SJSA1 (cell line): Measurements from ENCODE around the gene ITCH. TPM values are rescaled to one million over a fixed set of nuclear protein-coding genes. Genes with fewer than 3 reads are reported as not detected.
"Not testable (repeated sequence)": the region's sequence is repeated elsewhere in the genome, so short reads cannot be mapped to it uniquely, and the experiment has no call there.

ENCODE experiments used
- DNase-seq, 2 experiments: peaks; one replicate each; pipeline ENCODE4 v3.0.0-alpha.2; 2015 to 2020; ENCODE audit warnings: low spot score in 2 of 2, low read depth in 1 of 2
- H3K27ac ChIP-seq: fragments of 250-450 bp; sonication (Bioruptor Pico); 2 replicates; pipeline ENCODE4 v1.5.1; 2020; ENCODE audit warnings: mild to moderate bottlenecking, moderate library complexity
- H3K27me3 ChIP-seq: fragments of 250-450 bp; sonication (Bioruptor Pico); replicated peaks from 2 replicates; pipeline ENCODE4 v1.5.1; 2020; ENCODE audit warnings: mild to moderate bottlenecking, moderate library complexity
- H3K36me3 ChIP-seq: fragments of 250-450 bp; sonication (Bioruptor Pico); 2 replicates; pipeline ENCODE4 v1.5.1; 2020; ENCODE audit warnings: mild to moderate bottlenecking
- H3K4me1 ChIP-seq: fragments of 250-450 bp; sonication (Bioruptor Pico); replicated peaks from 2 replicates; pipeline ENCODE4 v1.6.1; 2021; ENCODE audit warnings: mild to moderate bottlenecking
- H3K4me3 ChIP-seq: fragments of 250-450 bp; sonication (Bioruptor Pico); 2 replicates; pipeline ENCODE4 v1.5.1; 2020; ENCODE audit warnings: mild to moderate bottlenecking
- H3K9me3 ChIP-seq: fragments of 250-450 bp; sonication (Bioruptor Pico); replicated peaks from 2 replicates; pipeline ENCODE4 v1.5.1; 2020; ENCODE audit warnings: mild to moderate bottlenecking
- total RNA-seq: library from RNA; depleted of rRNA; stranded (reverse); fragments of >200 nt; shearing (Covaris generic); gene quantifications from 2 replicates; pipeline ENCODE4 v1.2.3, GENCODE V29; 2014; rRNA removed

ITCH gene
- 40.1 and 62.9 TPM in 2 replicates for total RNA-seq

- peak; percentile 91 to 96 for DNase-seq
- peaks cover 44% of the 10 kb centered on the region for H3K36me3 ChIP-seq
- no peaks in the 10 kb centered on the region for H3K27me3 ChIP-seq
- peak within 1 kb of the TSS; percentile 73 for H3K27ac ChIP-seq
- H3K4me3 ChIP-seq: peak within 1 kb of the TSS; percentile 84
- H3K9me3 ChIP-seq: no peaks in the 10 kb centered on the region
- peaks cover 14% of the 10 kb centered on the region for H3K4me1 ChIP-seq
Measured at GRCh38 chr20:34363062-34363464, at the start of gene ITCH. ITCH (plus strand) TSS chr20:34363273; CDS start chr20:34393812, 30,539 bp downstream.

GRCh38 chr20:34315236-34315635, 47.8 kb upstream of the ITCH start:
- peaks cover 23% of the 10 kb centered on the region for H3K4me1 ChIP-seq
- H3K4me3 ChIP-seq: no peak overlapping the region
- H3K27me3 ChIP-seq: no peaks in the 10 kb centered on the region
- DNase-seq: no peak
- no peaks in the 10 kb centered on the region for H3K9me3 ChIP-seq
- H3K36me3 ChIP-seq: no peaks in the 10 kb centered on the region
- no peak overlapping the region for H3K27ac ChIP-seq

DNA sequence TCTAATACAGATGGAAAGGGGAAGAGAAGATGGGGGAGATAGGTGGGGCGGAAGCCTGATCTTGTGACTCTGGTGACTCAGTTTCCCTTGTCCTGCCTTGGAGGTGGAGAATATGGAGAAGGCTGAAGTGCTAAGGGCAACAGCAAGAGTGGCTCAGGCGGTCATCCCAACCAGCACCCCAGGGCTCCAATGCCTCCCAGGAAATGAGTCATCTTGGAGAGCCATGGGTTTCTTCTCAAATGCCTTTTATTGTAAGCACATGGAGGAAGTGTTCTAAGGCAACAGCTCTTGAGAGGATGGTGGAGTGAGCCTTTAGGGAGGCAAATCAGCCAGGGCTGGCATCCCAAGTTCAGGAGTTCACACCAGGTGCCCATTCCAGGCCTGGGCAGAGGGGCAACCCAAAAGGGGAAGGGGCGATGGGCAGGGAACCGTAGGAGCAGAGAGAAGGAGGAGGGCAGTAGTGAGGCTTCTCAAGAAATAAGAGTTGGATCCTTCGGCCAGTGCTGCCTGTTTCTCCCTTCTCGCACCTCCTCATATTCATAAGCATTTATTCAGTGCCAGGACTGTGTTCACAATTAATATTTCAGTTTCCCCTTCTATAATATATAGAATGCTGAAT, 46.8 kb upstream of the ITCH start:
- Histone ChIP-seq H3K27ac (no peak overlapping the region), H3K4me3 (no peak overlapping the region), H3K36me3 (no peaks in the 10 kb centered on the region), H3K9me3 (no peaks in the 10 kb centered on the region), H3K27me3 (no peaks in the 10 kb centered on the region), H3K4me1 (peaks cover 23% of the 10 kb centered on the region)
- no peak for DNase-seq

GRCh38 chr20:34318609-34319443, 44.2 kb upstream of the ITCH start:
- H3K36me3 ChIP-seq: no peaks in the 10 kb centered on the region
- H3K27me3 ChIP-seq: no peaks in the 10 kb centered on the region
- no peak overlapping the region for H3K27ac ChIP-seq
- H3K4me1 ChIP-seq: peaks cover 23% of the 10 kb centered on the region
- no peak for DNase-seq
- H3K4me3 ChIP-seq: no peak overlapping the region
- H3K9me3 ChIP-seq: no peaks in the 10 kb centered on the region

- Histone ChIP-seq H3K36me3 (no peaks in the 10 kb centered on the region), H3K27ac (no peak overlapping the region), H3K9me3 (no peaks in the 10 kb centered on the region), H3K4me1 (peaks cover 10% of the 10 kb centered on the region), H3K4me3 (no peak overlapping the region), H3K27me3 (no peaks in the 10 kb centered on the region)
- no peak for DNase-seq
Measured at GRCh38 chr20:34320861-34321260, 42.2 kb upstream of the ITCH start.

GRCh38 chr20:34322267-34323105, 40.6 kb upstream of the ITCH start:
- Histone ChIP-seq H3K4me1 (no peaks in the 10 kb centered on the region), H3K27ac (no peak overlapping the region), H3K9me3 (no peaks in the 10 kb centered on the region), H3K4me3 (no peak overlapping the region), H3K36me3 (no peaks in the 10 kb centered on the region), H3K27me3 (no peaks in the 10 kb centered on the region)
- no peak for DNase-seq

- H3K4me3 ChIP-seq: no peak overlapping the region
- DNase-seq: no peak
- H3K4me1 ChIP-seq: no peaks in the 10 kb centered on the region
- H3K27ac ChIP-seq: no peak overlapping the region
- H3K9me3 ChIP-seq: no peaks in the 10 kb centered on the region
- H3K27me3 ChIP-seq: no peaks in the 10 kb centered on the region
- H3K36me3 ChIP-seq: no peaks in the 10 kb centered on the region
Measured at GRCh38 chr20:34324541-34324940, 38.5 kb upstream of the ITCH start.

GRCh38 chr20:34328207-34328606, 34.9 kb upstream of the ITCH start:
- H3K9me3 ChIP-seq, H3K27ac ChIP-seq, DNase-seq, H3K36me3 ChIP-seq, H3K4me3 ChIP-seq, H3K27me3 ChIP-seq, H3K4me1 ChIP-seq: not testable (repeated sequence)

DNA sequence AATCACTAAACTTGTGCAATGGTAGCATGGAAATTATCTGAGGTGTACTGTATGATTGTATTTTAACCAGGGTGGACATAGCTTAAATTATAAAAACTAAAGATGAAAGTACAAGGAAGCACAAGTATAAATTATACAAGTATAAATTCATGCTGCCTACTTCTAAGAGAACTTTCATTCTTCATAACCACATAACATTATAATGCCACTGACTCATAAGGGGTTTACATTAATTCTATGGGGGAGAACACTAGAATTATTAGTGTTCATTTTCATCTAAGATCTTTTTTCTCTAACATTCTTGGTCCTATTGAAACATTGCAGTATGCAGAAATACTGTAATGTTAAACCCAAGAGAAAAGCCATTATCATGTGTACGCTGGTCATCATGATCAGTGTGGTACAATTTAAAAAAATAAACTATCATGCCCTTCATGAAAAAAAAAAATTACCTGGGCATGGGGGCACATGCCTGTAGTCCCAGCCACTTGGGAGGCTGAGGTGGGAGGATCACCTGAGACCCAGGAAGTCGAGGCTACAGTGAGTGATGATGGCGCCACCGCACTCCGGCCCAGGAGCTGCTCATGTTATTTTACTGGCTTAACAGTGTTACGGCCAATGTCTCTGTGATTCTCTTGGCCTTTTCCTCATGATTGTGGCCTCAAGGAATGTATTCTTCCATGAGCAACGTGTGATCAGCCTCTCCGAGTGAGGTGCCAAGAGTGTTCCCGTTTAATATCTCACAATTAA, 34.0 kb upstream of the ITCH start:
- H3K27ac ChIP-seq: no peak overlapping the region
- no peak overlapping the region for H3K4me3 ChIP-seq
- no peaks in the 10 kb centered on the region for H3K9me3 ChIP-seq
- no peak for DNase-seq
- H3K27me3 ChIP-seq: no peaks in the 10 kb centered on the region
- H3K36me3 ChIP-seq: no peaks in the 10 kb centered on the region
- H3K4me1 ChIP-seq: peaks cover 5% of the 10 kb centered on the region

DNA sequence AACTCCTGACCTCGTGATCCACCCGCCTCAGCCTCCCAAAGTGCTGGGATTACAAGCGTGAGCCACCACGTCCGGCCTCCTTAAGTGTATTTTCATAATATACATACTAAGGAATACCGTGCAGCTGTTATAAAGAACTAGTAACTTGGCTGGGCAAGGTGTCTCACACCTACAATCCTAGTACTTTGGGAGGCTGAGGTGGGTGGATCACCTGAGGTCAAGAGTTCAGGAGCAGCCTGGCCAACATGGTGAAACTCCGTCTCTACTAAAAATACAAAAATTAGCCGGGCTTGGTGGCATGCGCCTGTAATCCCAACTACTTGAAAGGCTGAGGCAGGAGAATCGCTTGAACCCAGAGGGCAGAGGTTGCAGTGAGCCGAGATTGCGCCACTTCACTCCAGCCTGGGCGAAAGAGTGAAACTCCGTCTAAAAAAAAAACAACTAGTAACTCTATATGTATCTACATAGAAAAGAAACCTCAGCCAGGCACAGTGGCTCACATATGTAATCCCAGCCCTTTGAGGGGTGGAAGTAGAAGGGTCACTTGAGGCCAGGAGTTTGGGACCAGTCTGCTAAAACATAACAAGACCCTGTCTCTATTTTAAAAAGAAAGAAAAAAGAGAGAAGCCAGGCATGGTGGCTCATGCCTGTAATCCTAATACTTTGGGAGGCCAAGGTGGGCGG, 32.1 kb upstream of the ITCH start:
- H3K36me3 ChIP-seq, H3K9me3 ChIP-seq, H3K27ac ChIP-seq, DNase-seq, H3K27me3 ChIP-seq, H3K4me3 ChIP-seq: not testable (repeated sequence)
- H3K4me1 ChIP-seq: peaks cover 21% of the 10 kb centered on the region

DNA sequence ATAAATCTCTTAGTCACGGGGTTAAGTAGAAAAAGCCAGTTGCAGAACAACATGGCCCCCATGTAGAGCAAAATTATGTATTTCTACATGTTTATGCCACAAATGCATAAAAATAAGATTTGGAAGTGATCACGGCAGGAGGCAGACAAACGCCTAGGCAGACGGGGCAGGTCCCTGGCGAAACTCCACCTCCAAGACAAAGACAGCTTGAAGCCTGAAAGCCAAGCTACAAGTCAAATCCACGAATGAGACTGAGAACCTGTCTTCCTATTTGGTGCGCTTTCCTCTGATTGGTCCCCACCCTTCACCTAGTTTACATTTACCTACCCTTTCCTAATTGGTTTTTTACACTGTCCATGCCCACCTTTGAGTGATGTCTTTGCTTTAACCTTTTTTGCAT, 31.2 kb upstream of the ITCH start:
- peaks cover 21% of the 10 kb centered on the region for H3K4me1 ChIP-seq
- no peak for DNase-seq
- no peak overlapping the region for H3K27ac ChIP-seq
- H3K36me3 ChIP-seq: no peaks in the 10 kb centered on the region
- H3K9me3 ChIP-seq: no peaks in the 10 kb centered on the region
- no peaks in the 10 kb centered on the region for H3K27me3 ChIP-seq
- H3K4me3 ChIP-seq: no peak overlapping the region

GRCh38 chr20:34332262-34332920, 30.7 kb upstream of the ITCH start:
- Histone ChIP-seq H3K4me3 (no peak overlapping the region), H3K9me3 (no peaks in the 10 kb centered on the region), H3K27me3 (no peaks in the 10 kb centered on the region), H3K4me1 (peaks cover 21% of the 10 kb centered on the region), H3K36me3 (no peaks in the 10 kb centered on the region), H3K27ac (no peak overlapping the region)
- DNase-seq: no peak
